Activated CD8-positive, alpha-beta T cell treated with anti-CD3 and anti-CD28 coated beads for 36 hours (primary cell): Measurements from ENCODE around the gene CDC6. TPM values are rescaled to one million over a fixed set of nuclear protein-coding genes. Genes with fewer than 3 reads are reported as not detected.
A peak's percentile ranks its signal among the peaks of the same experiment; 100 is the strongest.
"Not testable (repeated sequence)": the region's sequence is repeated elsewhere in the genome, so short reads cannot be mapped to it uniquely, and the experiment has no call there.

Experiments
- ATAC-seq: fragments of 200-7000 bp; cut with Tn5 transposase; one replicate; pipeline ENCODE4 v1.10.0; 2021; ENCODE audit warnings: mild to moderate bottlenecking, moderate library complexity
- CTCF ChIA-PET: fragments of 350-600 bp; sonication (Branson Sonifier 250); formaldehyde crosslinking; loops from one replicate; lab custom pipeline; 2021; ENCODE audit warnings: antibody characterized with exemption; lab: Charles Lee
- POLR2A ChIA-PET: fragments of 350-600 bp; sonication (Branson Sonifier 250); formaldehyde crosslinking; loops from one replicate; lab custom pipeline; 2021; ENCODE audit warnings: antibody characterized with exemption; lab: Charles Lee
- DNase-seq: peaks from one replicate; pipeline ENCODE4 v3.0.0-alpha.2; 2020
- H3K27ac Mint-ChIP-seq: one replicate; pipeline ENCODE4 v1.8.0; 2021; ENCODE audit warnings: mild to moderate bottlenecking, mixed read lengths
- H3K27me3 Mint-ChIP-seq: one replicate; pipeline ENCODE4 v1.8.0; 2021; ENCODE audit warnings: mixed read lengths
- H3K36me3 Mint-ChIP-seq: one replicate; pipeline ENCODE4 v1.8.0; 2021; ENCODE audit warnings: low read depth, mixed read lengths
- H3K4me1 Mint-ChIP-seq: one replicate; pipeline ENCODE4 v1.8.0; 2021; ENCODE audit warnings: low read depth, mixed read lengths
- H3K4me3 Mint-ChIP-seq: one replicate; pipeline ENCODE4 v1.8.0; 2021; ENCODE audit warnings: mild to moderate bottlenecking, moderate library complexity, mixed read lengths
- H3K9me3 Mint-ChIP-seq: one replicate; pipeline ENCODE4 v1.8.0; 2021; ENCODE audit warnings: mixed read lengths
- CTCF ChIP-seq: fragments of 200-600 bp; IDR thresholded peaks from one replicate; pipeline ENCODE4 v1.8.0; 2022; ENCODE audit warnings: antibody characterized with exemption, mild to moderate bottlenecking
- intact Hi-C: fragments of 100-400 bp; cut with micrococcal nuclease; formaldehyde crosslinking; loops from one replicate; pipeline ENCODE4 v1.10.0; 2022
- total RNA-seq, 2 experiments: library from RNA; stranded (reverse); gene quantifications; one replicate each; pipeline ENCODE4 v1.2.3, GENCODE V29; 2021

The CDC6 gene
- total RNA-seq, 2 experiments from 2014 or later: 110 to 118 TPM

GRCh38 chr17:40303708-40304551 is 16.3 kb downstream of the CDC6 start:
- no peak for TF ChIP-seq CTCF
- ChIA-PET POLR2A (interaction anchor here (0.7 to 13.3 kb wide), 15 partner anchors 8 to 199 kb away, joined by 3 to 184 read pairs (median 4); partner anchors contain the start of gene CDC6), CTCF (interaction anchor here (0.8 to 42.0 kb wide), 18 partner anchors 8 to 231 kb away, joined by 3 to 780 read pairs (median 8); partner anchors contain the start of genes CDC6 and GJD3)
- Mint-ChIP-seq H3K9me3 (no peaks in the 10 kb centered on the region), H3K36me3 (peaks cover 48% of the 10 kb centered on the region), H3K27me3 (no peaks in the 10 kb centered on the region), H3K4me1 (peaks cover 28% of the 10 kb centered on the region), H3K27ac (no peak overlapping the region), H3K4me3 (no peak overlapping the region)
- no peak for ATAC-seq
- intact Hi-C loops: loop anchor here (2.0 kb wide), 1 partner anchor 51 kb away; no protein-coding TSS in a partner anchor
- DNase-seq: no peak

GRCh38 chr17:40304552-40304863 is 16.8 kb downstream of the CDC6 start:
- intact Hi-C loops, H3K27ac Mint-ChIP-seq, ATAC-seq, H3K27me3 Mint-ChIP-seq, DNase-seq, H3K9me3 Mint-ChIP-seq, H3K4me3 Mint-ChIP-seq: not testable (repeated sequence)
- H3K4me1 Mint-ChIP-seq: peaks cover 28% of the 10 kb centered on the region
- POLR2A ChIA-PET: interaction anchor here (0.7 to 13.3 kb wide), 9 partner anchors 12 to 111 kb away, joined by 3 to 184 read pairs (median 4); partner anchors contain the start of gene CDC6
- CTCF ChIA-PET: interaction anchor here (1.9 to 42.0 kb wide), 7 partner anchors 10 to 229 kb away, joined by 7 to 780 read pairs (median 25); partner anchors contain the start of gene CDC6
- peaks cover 43% of the 10 kb centered on the region for H3K36me3 Mint-ChIP-seq

GRCh38 chr17:40304866-40305265 is 17.2 kb downstream of the CDC6 start:
- H3K4me1 Mint-ChIP-seq: peaks cover 28% of the 10 kb centered on the region
- intact Hi-C loops, H3K27me3 Mint-ChIP-seq, ATAC-seq, H3K27ac Mint-ChIP-seq, H3K4me3 Mint-ChIP-seq, H3K9me3 Mint-ChIP-seq, DNase-seq: not testable (repeated sequence)
- ChIA-PET POLR2A (interaction anchor here (0.7 to 13.3 kb wide), 7 partner anchors 12 to 111 kb away, joined by 3 to 184 read pairs (median 5); partner anchors contain the start of gene CDC6), CTCF (interaction anchor here (1.0 to 42.0 kb wide), 7 partner anchors 11 to 113 kb away, joined by 3 to 780 read pairs (median 10); no protein-coding TSS in a partner anchor)
- H3K36me3 Mint-ChIP-seq: peaks cover 43% of the 10 kb centered on the region

GRCh38 chr17:40306395-40306794 is 18.7 kb downstream of the CDC6 start:
- no peak for TF ChIP-seq CTCF
- intact Hi-C loops: no loop called here
- H3K4me3 Mint-ChIP-seq: no peak overlapping the region

GRCh38 chr17:40307001-40307730 is 19.5 kb downstream of the CDC6 start:
- no peak for TF ChIP-seq CTCF
- Mint-ChIP-seq H3K36me3 (peaks cover 30% of the 10 kb centered on the region), H3K4me3 (no peak overlapping the region), H3K27ac (no peak overlapping the region), H3K4me1 (peaks cover 40% of the 10 kb centered on the region), H3K9me3 (no peaks in the 10 kb centered on the region), H3K27me3 (no peaks in the 10 kb centered on the region)
- intact Hi-C loops: no loop called here
- DNase-seq: peak; percentile 39
- ChIA-PET POLR2A (interaction anchor here (0.6 to 13.3 kb wide), 15 partner anchors 8 to 249 kb away, joined by 3 to 184 read pairs (median 5); partner anchors contain the start of genes CDC6 and WIPF2), CTCF (interaction anchor here (0.6 to 42.0 kb wide), 14 partner anchors 9 to 281 kb away, joined by 3 to 780 read pairs (median 4); no protein-coding TSS in a partner anchor)
- ATAC-seq: peak; percentile 29

More at GRCh38 chr17:40306395-40306794, 18.7 kb downstream of the CDC6 start:
- Mint-ChIP-seq H3K27me3 (no peaks in the 10 kb centered on the region), H3K36me3 (peaks cover 36% of the 10 kb centered on the region), H3K4me1 (peaks cover 35% of the 10 kb centered on the region), H3K27ac (no peak overlapping the region), H3K9me3 (no peaks in the 10 kb centered on the region)
- ATAC-seq: no peak
- ChIA-PET CTCF (interaction anchor here (1.2 to 42.0 kb wide), 10 partner anchors 8 to 280 kb away, joined by 3 to 780 read pairs (median 5); no protein-coding TSS in a partner anchor), POLR2A (interaction anchor here (0.7 to 13.3 kb wide), 10 partner anchors 9 to 87 kb away, joined by 4 to 184 read pairs (median 6); partner anchors contain the start of genes CDC6 and WIPF2)
- no peak for DNase-seq
